Measurements from ENCODE around the gene CEACAM16. TPM values are rescaled to one million over a fixed set of nuclear protein-coding genes. Genes with fewer than 3 reads are reported as not detected.

CEACAM16 gene
- total and polyA plus RNA-seq, 9 of the 15 experiments (the other 6 are each of a cell fraction or from before 2014, with no cell fraction given), result not detected

- TF ChIP-seq GABPA (tag; conservative IDR thresholded peaks at IDR 0.05; ENCODE audit: low read depth) (peak; percentile 27; the same call in 1 of the 2 replicates), ARID1B (IDR thresholded peaks at IDR 0.05) (peak; percentile 73), PTRF (tag; IDR thresholded peaks at IDR 0.05) (no peak), ZNF57 (CRISPR knock-in tag; IDR thresholded peaks at IDR 0.05) (no peak), SUPT5H (IDR thresholded peaks at IDR 0.05) (no peak), MCM7 (IDR thresholded peaks at IDR 0.05) (no peak), CEBPB (tag; IDR thresholded peaks at IDR 0.05) (no peak), JUN (IDR thresholded peaks at IDR 0.05; ENCODE audit: borderline replicate concordance, low read depth, low read length) (peak; percentile 57; the same call in 1 of the 2 replicates), JUN (CRISPR knock-in tag; IDR thresholded peaks at IDR 0.05; ENCODE audit: borderline replicate concordance) (no peak), ZNF384 (IDR thresholded peaks at IDR 0.05; ENCODE audit: low read depth, low read length) (peak; percentile 45; the same call in 1 of the 2 replicates), NFIC (IDR thresholded peaks at IDR 0.05) (peak; percentile 72), STAT5A (IDR thresholded peaks at IDR 0.05; ENCODE audit: borderline replicate concordance, low read length) (no peak), SRSF1 (IDR thresholded peaks at IDR 0.05; ENCODE audit: low read depth, low read length) (no peak), FOSL1 (tag; conservative IDR thresholded peaks at IDR 0.05) (peak; percentile 85), SFPQ (IDR thresholded peaks at IDR 0.05; ENCODE audit: low read depth, low read length) (no peak), CREB1 (IDR thresholded peaks at IDR 0.05) (peak; percentile 52; the same call in 1 of the 2 replicates), CREB1 (CRISPR knock-in tag; IDR thresholded peaks at IDR 0.05) (no peak; the same call in 1 of the 2 replicates), LCOR (CRISPR knock-in tag; IDR thresholded peaks at IDR 0.05) (no peak), CREM (IDR thresholded peaks at IDR 0.05; ENCODE audit: low read depth) (peak; percentile 69)
- TF ChIP-seq, protein P1, sequence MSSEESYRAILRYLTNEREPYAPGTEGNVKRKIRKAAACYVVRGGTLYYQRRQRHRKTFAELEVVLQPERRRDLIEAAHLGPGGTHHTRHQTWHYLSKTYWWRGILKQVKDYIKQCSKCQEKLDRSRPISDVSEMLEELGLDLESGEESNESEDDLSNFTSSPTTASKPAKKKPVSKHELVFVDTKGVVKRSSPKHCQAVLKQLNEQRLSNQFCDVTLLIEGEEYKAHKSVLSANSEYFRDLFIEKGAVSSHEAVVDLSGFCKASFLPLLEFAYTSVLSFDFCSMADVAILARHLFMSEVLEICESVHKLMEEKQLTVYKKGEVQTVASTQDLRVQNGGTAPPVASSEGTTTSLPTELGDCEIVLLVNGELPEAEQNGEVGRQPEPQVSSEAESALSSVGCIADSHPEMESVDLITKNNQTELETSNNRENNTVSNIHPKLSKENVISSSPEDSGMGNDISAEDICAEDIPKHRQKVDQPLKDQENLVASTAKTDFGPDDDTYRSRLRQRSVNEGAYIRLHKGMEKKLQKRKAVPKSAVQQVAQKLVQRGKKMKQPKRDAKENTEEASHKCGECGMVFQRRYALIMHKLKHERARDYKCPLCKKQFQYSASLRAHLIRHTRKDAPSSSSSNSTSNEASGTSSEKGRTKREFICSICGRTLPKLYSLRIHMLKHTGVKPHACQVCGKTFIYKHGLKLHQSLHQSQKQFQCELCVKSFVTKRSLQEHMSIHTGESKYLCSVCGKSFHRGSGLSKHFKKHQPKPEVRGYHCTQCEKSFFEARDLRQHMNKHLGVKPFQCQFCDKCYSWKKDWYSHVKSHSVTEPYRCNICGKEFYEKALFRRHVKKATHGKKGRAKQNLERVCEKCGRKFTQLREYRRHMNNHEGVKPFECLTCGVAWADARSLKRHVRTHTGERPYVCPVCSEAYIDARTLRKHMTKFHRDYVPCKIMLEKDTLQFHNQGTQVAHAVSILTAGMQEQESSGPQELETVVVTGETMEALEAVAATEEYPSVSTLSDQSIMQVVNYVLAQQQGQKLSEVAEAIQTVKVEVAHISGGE (CRISPR knock-in tag; IDR thresholded peaks at IDR 0.05), result 0 out of 6 replicates have a peak, but pooled peaks of 1 of the 3 experiments have one; percentile 14
- TF ChIP-seq, protein P2, sequence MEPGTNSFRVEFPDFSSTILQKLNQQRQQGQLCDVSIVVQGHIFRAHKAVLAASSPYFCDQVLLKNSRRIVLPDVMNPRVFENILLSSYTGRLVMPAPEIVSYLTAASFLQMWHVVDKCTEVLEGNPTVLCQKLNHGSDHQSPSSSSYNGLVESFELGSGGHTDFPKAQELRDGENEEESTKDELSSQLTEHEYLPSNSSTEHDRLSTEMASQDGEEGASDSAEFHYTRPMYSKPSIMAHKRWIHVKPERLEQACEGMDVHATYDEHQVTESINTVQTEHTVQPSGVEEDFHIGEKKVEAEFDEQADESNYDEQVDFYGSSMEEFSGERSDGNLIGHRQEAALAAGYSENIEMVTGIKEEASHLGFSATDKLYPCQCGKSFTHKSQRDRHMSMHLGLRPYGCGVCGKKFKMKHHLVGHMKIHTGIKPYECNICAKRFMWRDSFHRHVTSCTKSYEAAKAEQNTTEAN (CRISPR knock-in tag; IDR thresholded peaks at IDR 0.05), result no peak
These were observed 13.8 kb upstream of the CEACAM16 start (continued) for GRCh38 chr19:44684892-44685863.
